HG02970 (cell line): ENCODE results near the gene LTBR.

Source experiments
- ATAC-seq: cut with Tn5 transposase; IDR thresholded peaks from one replicate; pipeline ENCODE4 v1.9.1; 2021; ENCODE audit warnings: mild to moderate bottlenecking, moderate library complexity, moderate number of reproducible peaks; ENCODE audit not compliant: unreplicated experiment, low FRiP score

The LTBR gene

DNA sequence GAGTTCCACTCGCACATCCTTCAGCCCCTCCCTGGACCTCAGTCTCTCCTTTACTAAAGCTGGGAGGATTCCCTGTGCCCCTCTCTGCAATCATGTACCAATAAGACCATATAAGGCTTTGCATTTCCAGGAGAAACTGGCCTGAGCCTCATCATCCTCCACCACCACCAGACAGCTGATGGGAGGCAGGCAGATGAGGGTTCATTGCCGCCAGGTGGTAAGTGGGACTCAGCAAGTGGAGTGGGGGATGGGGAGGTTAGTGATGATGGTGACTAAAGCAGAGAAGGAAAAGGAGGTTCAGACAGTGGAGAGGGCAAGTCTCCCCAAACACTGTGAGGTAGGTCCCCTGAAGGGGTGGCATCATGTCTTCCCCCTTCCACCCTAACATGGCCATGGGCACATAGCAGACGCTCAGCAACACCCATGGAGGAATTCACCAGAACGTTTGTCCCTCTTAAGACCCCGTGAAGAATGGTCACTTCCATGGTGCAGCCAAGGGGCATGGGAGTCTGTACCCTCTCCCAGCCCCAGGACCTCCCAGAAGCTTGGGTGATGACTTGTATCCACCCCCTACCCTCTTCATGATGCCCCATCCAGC, 37.6 kb upstream of the LTBR start:
- no peak for ATAC-seq

GRCh38 chr12:6346942-6347341, 37.0 kb upstream of the LTBR start:
- ATAC-seq = no peak

GRCh38 chr12:6347367-6348338, 36.3 kb upstream of the LTBR start:
- no peak for ATAC-seq

- ATAC-seq = no peak
These were observed 32.3 kb upstream of the LTBR start for GRCh38 chr12:6351622-6352021.

- no peak for ATAC-seq
These were observed 31.5 kb upstream of the LTBR start for GRCh38 chr12:6352193-6353173.

DNA sequence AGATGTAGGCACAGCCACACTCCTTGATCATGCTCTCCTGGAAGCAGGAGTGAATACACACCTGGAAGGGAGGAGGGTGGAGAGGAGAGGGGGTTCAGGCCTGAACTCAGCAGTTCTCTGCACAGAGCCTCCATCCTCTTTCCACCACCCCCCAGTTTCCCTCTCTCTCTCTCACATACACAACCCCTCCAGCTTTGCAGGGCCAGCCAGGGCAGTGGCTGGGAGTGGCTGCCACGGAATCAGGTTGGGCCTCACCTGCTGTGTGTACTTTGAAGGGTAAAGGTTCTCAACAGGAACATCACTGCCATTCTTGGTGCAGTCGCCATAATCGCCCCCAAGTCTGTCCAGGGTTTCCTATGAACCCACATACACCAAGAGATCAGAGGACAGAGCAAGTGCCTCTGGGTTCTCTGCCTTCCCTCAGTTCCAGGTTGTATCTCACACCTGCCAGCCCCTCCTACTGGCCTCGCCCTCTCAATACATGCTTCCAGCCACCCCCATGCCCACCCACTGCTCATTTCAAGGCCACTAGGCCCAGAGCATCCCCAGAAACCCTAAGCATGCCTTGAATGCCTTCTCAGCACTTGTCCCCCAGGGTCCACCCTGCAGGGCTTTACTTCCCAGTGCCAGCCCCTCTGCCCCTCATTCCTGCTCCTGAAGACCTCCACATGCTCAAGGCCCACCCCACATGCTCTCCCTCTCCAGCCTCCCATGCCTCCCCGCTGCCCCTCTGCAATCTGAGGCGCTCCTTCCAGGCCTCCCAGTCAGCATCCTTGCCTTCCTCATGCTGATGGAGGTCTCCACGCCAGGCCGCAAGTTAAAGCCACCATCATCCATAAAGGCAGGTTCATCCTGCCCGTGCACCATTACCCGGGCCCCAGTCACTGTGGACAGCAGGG, 29.2 kb upstream of the LTBR start:
- ATAC-seq = no peak

DNA sequence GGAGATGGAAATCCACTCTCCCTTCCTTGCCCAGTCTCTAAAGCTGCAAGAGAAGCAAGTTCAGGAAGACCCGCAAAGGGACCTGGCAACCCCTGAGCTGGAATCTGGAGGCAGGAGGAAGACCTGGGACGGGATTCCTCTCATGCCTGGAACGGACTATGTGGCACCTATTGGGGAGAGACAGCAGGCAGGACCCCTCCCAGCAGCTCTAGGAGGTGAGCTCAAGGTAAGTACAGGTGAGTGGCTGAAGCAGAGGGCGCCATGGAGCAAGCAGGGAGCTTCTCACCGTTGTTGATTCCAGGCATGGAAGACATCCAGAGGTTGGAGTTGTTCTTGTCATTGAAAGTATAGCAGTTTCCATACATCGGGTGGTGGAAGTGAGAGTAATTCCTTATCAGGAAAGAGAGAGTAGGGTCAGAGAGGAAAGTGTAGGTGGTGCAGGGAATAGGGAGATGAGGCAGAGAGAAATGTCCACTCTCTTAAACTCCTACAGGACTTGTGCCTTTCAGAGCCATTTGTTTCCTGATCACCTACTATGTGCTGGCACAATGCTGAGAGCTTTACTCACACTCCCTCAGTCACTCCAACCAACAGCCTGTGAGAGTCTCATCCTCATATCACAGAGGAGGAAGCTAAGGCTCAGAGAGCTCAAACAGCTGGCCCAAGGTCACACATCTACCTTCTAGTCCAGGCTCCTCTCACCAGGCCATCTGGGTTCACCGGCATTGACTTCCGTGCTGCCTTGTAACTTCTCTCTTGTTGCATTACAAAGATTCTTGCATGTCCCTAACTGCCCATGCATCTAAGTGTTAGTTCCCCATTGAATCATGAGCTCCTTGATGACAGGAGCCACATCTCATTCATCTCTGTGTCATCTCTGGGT, 28.2 kb upstream of the LTBR start:
- no peak for ATAC-seq

DNA sequence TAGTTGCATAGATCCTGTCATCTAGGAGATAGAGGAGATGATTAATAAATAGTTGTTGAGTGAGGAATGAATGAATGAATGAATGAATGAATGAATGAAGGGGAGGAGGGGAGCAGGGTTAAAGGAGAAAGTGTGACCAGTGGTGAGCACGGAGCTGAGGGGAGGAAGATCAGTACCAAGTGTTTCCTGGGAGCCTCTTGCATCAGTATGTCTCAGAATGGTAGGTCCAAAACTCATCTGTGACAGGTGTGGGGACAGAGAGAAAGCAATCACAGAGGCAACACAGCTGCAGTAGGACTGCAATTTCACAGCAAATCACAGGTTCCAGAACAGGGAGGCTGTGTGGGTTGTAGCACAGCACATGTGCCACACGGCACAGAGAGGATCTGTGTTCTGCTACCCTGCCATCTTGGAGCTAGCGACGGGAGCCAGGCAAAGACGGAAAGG, 27.6 kb upstream of the LTBR start:
- no peak for ATAC-seq

GRCh38 chr12:6358881-6359280, 25.1 kb upstream of the LTBR start:
- ATAC-seq = no peak

DNA sequence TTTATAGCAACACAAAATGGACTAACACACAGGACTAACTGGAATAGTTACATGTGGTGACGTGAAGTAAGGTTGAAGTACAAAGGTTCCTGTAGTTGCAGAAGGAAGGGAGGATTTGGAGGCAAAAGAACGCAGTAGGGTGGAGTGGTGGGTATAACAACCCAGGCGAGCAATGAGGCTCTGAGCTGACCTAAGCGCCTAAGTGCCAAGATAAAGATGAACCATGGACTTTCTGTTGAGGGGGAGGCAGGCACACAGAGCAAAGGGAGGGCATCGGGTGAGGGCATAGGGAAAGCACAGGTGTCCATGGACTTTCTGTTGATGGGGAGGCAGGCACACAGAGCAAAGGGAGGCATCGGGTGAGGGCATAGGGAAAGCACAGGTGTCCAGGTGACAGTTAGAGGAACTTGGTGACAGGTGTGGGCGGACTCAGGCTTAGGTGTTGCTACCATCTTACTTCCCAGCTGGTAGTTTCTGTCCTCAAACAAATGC, 23.8 kb upstream of the LTBR start:
- ATAC-seq = no peak

DNA sequence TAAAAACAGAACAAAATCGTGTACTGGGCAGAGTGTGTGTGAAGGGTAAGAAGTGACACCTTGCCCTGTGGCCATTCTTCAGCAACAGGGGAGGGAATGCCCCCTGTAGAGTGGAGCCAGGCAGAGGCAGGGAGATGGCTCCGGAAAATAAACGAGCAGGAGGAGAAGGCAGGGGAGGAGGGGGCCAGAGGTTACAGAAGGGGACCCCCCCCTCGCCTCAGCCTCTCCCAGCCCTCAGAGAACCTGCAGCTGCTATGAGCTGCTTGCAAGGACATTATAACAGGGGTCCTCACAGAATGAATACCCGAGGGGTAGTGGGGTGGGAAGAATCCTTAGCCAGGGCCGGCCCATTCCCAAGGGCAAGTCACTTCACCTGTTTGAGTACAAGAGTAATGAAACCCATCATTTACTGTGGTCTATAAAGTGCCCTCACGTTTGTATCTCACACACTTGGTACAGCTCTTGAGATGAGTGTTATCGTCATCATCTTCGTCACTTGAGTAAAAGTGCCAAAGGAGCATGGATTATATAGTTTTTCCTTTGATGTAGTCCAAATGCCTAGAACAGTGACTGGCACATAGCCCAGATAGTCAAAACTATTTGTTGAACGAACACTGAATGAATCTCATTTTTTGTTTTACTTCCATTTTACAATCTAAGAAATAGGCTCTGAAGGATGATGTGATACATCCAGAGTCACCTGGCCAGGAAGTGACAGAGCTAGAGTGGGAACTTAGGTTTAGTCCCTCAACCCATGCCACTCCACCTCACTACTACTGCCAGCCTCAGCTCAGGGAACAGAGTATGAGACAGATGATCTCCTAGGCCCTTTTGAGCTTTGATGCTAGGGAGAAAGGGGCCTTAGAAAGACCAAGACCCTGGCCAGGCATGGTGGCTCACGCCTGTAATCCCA, 23.1 kb upstream of the LTBR start:
- ATAC-seq = no peak

GRCh38 chr12:6361834-6362233, 22.1 kb upstream of the LTBR start:
- no peak for ATAC-seq

DNA sequence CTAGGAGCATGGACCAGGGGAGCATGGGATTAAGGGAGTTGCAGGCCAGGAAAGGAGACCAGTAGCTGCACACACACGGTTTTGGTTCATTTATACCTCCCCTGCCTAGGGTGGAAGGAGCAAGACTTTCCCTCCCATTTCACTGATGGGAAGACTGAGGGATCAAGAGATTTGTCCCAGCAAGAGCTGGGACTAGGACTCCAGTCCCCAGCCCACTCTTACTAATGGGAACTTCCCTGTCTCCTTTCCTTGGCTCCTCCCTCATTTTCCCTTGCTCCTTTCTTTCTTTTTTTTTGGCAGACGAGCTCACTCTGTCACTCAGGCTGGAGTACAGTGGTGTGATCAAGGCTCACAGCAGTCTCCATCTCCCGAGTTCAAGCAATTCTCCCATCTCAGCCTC, 21.6 kb upstream of the LTBR start:
- ATAC-seq = no peak

DNA sequence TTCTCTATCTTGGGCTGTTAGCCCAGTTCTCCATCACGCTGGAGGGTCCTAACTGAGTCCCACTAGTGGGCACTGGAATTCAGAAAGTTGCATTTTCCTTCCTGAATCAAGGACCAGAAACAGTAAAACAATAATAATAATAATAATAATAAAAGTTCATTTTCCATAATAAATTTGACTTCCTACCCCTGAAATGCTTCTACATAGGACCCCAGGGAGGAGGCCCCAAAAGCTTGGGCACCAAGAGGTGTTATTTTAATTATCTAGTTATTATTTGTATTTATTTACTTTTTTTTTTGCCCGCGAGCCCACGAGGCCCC, 21.0 kb upstream of the LTBR start:
- no peak for ATAC-seq

DNA sequence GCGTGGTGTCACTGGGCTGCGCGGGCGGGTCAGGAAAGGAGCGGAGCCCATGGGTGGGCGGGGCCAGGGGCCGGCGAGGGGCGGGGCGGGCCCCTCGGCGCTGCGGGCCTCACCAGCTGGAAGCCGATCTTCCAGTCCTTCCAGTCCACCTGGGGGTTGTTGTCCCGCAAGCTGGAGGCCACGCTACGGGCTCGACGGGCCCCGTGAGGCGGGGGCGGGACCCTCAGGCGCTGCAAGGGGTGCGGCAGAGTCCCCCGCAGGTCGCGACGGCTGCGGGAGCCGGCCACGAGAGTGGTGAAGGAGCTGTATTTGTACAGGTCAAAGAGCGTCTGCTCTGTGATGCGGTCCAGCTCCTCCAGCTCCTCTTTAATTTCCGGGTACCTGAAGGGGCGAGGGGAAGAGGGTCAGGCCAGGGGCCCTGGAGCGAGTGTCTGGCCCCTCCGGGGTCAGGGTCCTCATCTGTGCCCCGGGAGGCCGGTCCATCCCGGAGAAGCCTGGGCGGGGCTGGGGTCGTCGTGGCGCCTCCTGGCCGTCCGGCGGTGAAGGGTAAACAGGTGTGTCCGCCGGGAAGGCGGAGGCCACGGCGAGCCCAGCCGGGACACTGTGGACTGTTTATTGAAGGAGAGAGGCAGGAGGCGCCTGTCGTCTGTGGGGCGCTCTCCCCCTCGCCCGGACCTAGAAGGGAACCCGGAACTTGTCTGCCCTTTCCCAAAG, 20.5 kb upstream of the LTBR start:
- ATAC-seq = no peak

GRCh38 chr12:6364044-6364374, 20.0 kb upstream of the LTBR start:
- no peak for ATAC-seq
